PC-3 (cell line): Measurements from ENCODE around the gene MYO5A. TPM values are rescaled to one million over a fixed set of nuclear protein-coding genes. Genes with fewer than 3 reads are reported as not detected.

Experiments
- ATAC-seq: fragments of 200-7000 bp; cut with Tn5 transposase; 2 replicates; pipeline ENCODE4 v1.9.1; 2020; ENCODE audit warnings: mild to moderate bottlenecking, moderate library complexity
- BruUV-seq: library from RNA; stranded (reverse); fragments of 400-500 nt; replicated peaks from 2 replicates; lab custom pipeline; 2021; lab: Mats Ljungman, UMichigan
- CTCF ChIA-PET: fragments of 300-600 bp; sonication (Branson Sonifier 250); formaldehyde crosslinking; loops from one replicate; lab custom pipeline; 2022; ENCODE audit warnings: antibody characterized with exemption; lab: Charles Lee
- POLR2A ChIA-PET: fragments of 300-600 bp; sonication (Branson Sonifier 250); formaldehyde crosslinking; loops from one replicate; lab custom pipeline; 2022; ENCODE audit warnings: antibody characterized with exemption; ENCODE audit not compliant: unreplicated experiment; lab: Charles Lee
- DNase-seq: peaks from one replicate; pipeline ENCODE4 v3.0.0-alpha.2; 2015
- H2AFZ ChIP-seq: fragments of 300-600 bp; sonication (generic); 2 replicates; pipeline ENCODE4 v1.6.0; 2016; ENCODE audit warnings: antibody characterized with exemption, low read length
- H3F3A ChIP-seq: fragments of 300-600 bp; sonication (generic); one replicate; pipeline ENCODE4 v1.6.0; 2017; ENCODE audit warnings: antibody characterized with exemption, low read length, control low read depth, mild to moderate bottlenecking; ENCODE audit not compliant: unreplicated experiment
- H3K27ac ChIP-seq: fragments of 300-600 bp; sonication (generic); 2 replicates; pipeline ENCODE4 v1.5.1; 2016; ENCODE audit warnings: mild to moderate bottlenecking, low read length
- H3K27me3 ChIP-seq: fragments of 300-600 bp; sonication (generic); 2 replicates; pipeline ENCODE4 v1.6.1; 2016; ENCODE audit warnings: low read length, mixed read lengths
- H3K36me3 ChIP-seq: fragments of 300-600 bp; sonication (generic); 2 replicates; pipeline ENCODE4 v1.6.1; 2016; ENCODE audit warnings: low read depth, mixed run types, low read length, mixed read lengths
- H3K4me1 ChIP-seq: fragments of 300-600 bp; sonication (generic); 2 replicates; pipeline ENCODE4 v1.5.1; 2016; ENCODE audit warnings: low read length; ENCODE audit not compliant: insufficient read depth
- H3K4me2 ChIP-seq: fragments of 300-600 bp; sonication (generic); 2 replicates; pipeline ENCODE4 v1.6.0; 2016; ENCODE audit warnings: low read length
- H3K4me3 ChIP-seq: fragments of 300-600 bp; sonication (generic); 2 replicates; pipeline ENCODE4 v1.5.1; 2016; ENCODE audit warnings: mild to moderate bottlenecking, low read length, mixed read lengths
- H3K79me2 ChIP-seq: fragments of 300-600 bp; sonication (generic); 2 replicates; pipeline ENCODE4 v1.6.1; 2017; ENCODE audit warnings: low read length, mixed read lengths
- H3K9ac ChIP-seq: fragments of 300-600 bp; sonication (generic); 2 replicates; pipeline ENCODE4 v1.6.0; 2016; ENCODE audit warnings: mild to moderate bottlenecking, low read length
- H3K9me2 ChIP-seq: fragments of 300-600 bp; sonication (generic); replicated peaks from 2 replicates; pipeline ENCODE4 v1.6.1; 2016; ENCODE audit warnings: mixed run types, low read length, mixed read lengths
- H3K9me3 ChIP-seq: fragments of 300-600 bp; sonication (generic); 2 replicates; pipeline ENCODE4 v1.6.1; 2016; ENCODE audit warnings: low read length, mixed read lengths
- H4K20me1 ChIP-seq: fragments of 300-600 bp; sonication (generic); 2 replicates; pipeline ENCODE4 v1.6.1; 2016; ENCODE audit warnings: low read length, mixed read lengths
- EZH2 ChIP-seq: fragments of 300-600 bp; sonication (generic); IDR thresholded peaks from one replicate; pipeline ENCODE4 v1.6.1; 2017; ENCODE audit warnings: antibody characterized with exemption, mild to moderate bottlenecking, low read length; ENCODE audit not compliant: unreplicated experiment
- EZH2phosphoT487 ChIP-seq: fragments of 300-600 bp; sonication (generic); IDR thresholded peaks from 2 replicates; pipeline ENCODE4 v1.6.1; 2018; ENCODE audit warnings: mild to moderate bottlenecking, antibody characterized with exemption, low read length, borderline replicate concordance
- intact Hi-C: fragments of 100-400 bp; cut with micrococcal nuclease; formaldehyde crosslinking; loops from 2 replicates; pipeline ENCODE4 v1.9.0; 2023
- total RNA-seq: library from RNA; depleted of rRNA; stranded (reverse); fragments of >200 nt; gene quantifications from 2 replicates; pipeline ENCODE4 v1.2.3, GENCODE V29; 2014
- TF ChIP-seq, protein P1 (sequence below): fragments of 300-600 bp; sonication (generic); conservative IDR thresholded peaks from 2 replicates; pipeline ENCODE4 v1.5.1; 2017; ENCODE audit warnings: antibody characterized with exemption, low read depth, mild to moderate bottlenecking, low read length

Gene MYO5A
- total RNA-seq, 1 experiment from 2014 or later: 42.1 TPM

DNA sequence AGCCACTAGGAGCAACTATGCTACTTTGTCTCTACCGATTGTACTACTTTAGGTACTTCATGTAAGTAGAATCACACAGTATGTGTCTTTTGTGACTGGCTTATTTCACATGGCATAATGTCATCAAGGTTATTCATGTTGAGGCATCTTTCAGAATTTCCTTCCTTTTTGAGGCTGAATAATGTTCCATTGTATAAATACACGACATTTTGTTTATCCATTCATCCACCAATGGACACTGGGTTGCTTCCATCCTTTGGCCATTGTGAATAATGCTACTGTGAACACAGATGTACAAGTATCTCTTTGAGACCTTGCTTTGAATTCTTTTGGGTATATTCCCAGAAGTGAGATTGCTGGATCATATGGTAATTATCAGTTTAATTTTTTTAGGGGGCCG lies 29.2 kb downstream of the MYO5A start:
- H4K20me1 ChIP-seq: no peaks in the 10 kb centered on the region
- no peak overlapping the region for H2AFZ ChIP-seq
- POLR2A ChIA-PET: no interaction called here
- no peaks in the 10 kb centered on the region for H3K9me2 ChIP-seq
- no peak for ATAC-seq
- H3K4me3 ChIP-seq: no peak overlapping the region
- no TSS peak for BruUV-seq
- H3K27ac ChIP-seq: no peak overlapping the region
- no peak overlapping the region for H3K9ac ChIP-seq
- CTCF ChIA-PET: no interaction called here
- H3K4me1 ChIP-seq: peaks cover 12% of the 10 kb centered on the region
- no peak overlapping the region for H3K4me2 ChIP-seq
- H3K27me3 ChIP-seq: no peaks in the 10 kb centered on the region
- H3K9me3 ChIP-seq: no peaks in the 10 kb centered on the region
- intact Hi-C loops: no loop called here
- H3K36me3 ChIP-seq: no peaks in the 10 kb centered on the region
- peaks cover 4% of the 10 kb centered on the region for H3F3A ChIP-seq
- TF ChIP-seq EZH2 (no peak), EZH2phosphoT487 (no peak)
- no peak for DNase-seq
- peaks cover 18% of the 10 kb centered on the region for H3K79me2 ChIP-seq

DNA sequence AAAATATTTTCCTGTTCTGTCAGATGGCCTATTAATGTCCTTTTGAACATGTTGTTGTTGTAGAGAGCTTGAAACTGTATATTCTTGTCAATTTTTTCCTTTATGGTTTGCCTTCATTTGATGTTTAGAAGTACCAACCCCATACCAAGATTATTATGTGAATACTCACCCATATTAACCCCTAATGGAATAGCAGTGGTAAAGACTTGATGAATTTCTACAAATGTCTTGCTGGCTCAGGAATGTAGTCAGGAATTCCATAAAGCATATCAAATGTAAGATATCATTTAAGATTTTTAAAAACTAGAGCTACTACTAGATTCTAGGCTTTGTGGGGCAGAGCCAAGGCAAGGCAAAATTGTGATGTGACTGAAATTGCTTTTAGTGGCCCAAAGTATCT lies 30.0 kb downstream of the MYO5A start:
- no peaks in the 10 kb centered on the region for H4K20me1 ChIP-seq
- no peaks in the 10 kb centered on the region for H3K9me3 ChIP-seq
- H2AFZ ChIP-seq: no peak overlapping the region
- H3K4me2 ChIP-seq: no peak overlapping the region
- no peaks in the 10 kb centered on the region for H3K36me3 ChIP-seq
- peaks cover 18% of the 10 kb centered on the region for H3K79me2 ChIP-seq
- intact Hi-C loops: no loop called here
- ATAC-seq: no peak
- TF ChIP-seq EZH2 (no peak), EZH2phosphoT487 (no peak)
- TF ChIP-seq, protein P1, sequence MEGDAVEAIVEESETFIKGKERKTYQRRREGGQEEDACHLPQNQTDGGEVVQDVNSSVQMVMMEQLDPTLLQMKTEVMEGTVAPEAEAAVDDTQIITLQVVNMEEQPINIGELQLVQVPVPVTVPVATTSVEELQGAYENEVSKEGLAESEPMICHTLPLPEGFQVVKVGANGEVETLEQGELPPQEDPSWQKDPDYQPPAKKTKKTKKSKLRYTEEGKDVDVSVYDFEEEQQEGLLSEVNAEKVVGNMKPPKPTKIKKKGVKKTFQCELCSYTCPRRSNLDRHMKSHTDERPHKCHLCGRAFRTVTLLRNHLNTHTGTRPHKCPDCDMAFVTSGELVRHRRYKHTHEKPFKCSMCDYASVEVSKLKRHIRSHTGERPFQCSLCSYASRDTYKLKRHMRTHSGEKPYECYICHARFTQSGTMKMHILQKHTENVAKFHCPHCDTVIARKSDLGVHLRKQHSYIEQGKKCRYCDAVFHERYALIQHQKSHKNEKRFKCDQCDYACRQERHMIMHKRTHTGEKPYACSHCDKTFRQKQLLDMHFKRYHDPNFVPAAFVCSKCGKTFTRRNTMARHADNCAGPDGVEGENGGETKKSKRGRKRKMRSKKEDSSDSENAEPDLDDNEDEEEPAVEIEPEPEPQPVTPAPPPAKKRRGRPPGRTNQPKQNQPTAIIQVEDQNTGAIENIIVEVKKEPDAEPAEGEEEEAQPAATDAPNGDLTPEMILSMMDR: no peak
- ChIA-PET POLR2A (no interaction called here), CTCF (no interaction called here)
- H3F3A ChIP-seq: peaks cover 4% of the 10 kb centered on the region
- H3K4me3 ChIP-seq: no peak overlapping the region
- H3K4me1 ChIP-seq: peaks cover 18% of the 10 kb centered on the region
- H3K27ac ChIP-seq: no peak overlapping the region
- H3K27me3 ChIP-seq: no peaks in the 10 kb centered on the region
- no peak overlapping the region for H3K9ac ChIP-seq
- no peaks in the 10 kb centered on the region for H3K9me2 ChIP-seq
- DNase-seq: no peak
- BruUV-seq: no TSS peak

DNA sequence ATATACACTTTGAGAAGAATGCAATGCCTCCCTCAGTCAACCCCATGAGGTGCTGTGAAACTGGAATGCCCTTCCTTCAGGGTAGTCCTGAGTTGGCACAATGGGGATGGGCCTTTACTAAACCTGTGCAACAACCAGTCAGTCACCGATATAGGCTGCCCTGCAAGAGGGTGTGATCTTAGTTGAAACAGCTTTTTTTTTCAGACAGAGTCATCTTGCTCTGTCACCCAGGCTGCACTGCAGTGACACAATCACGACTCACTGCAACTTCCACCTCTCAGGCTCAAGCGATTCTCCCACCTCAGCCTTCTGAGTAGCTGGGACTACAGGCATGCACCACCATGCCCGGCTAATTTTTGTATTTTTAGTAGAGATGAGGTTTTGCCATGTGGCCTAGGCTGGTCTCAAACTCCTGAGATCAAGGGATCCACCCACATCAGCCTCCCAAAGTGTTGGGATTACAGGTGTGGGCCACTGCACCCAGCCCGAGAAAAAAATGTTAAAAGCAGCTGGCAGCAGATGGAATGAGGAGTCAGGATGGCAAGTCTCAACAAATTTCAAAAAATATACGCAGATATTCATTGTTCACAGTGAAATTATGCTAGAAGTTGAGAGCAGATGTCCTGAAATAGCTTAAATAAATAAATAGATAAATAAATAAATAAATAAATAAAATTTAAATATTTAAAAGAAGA lies 31.8 kb downstream of the MYO5A start:
- no peaks in the 10 kb centered on the region for H3K9me3 ChIP-seq
- peaks cover 10% of the 10 kb centered on the region for H3K79me2 ChIP-seq
- H3F3A ChIP-seq: peaks cover 4% of the 10 kb centered on the region
- peak overlapping the region; percentile 62 for H3K27ac ChIP-seq
- H3K9me2 ChIP-seq: no peaks in the 10 kb centered on the region
- no peaks in the 10 kb centered on the region for H4K20me1 ChIP-seq
- no TSS peak for BruUV-seq
- ATAC-seq: peak; percentile 88
- POLR2A ChIA-PET: no interaction called here
- H3K4me3 ChIP-seq: no peak overlapping the region
- H2AFZ ChIP-seq: no peak overlapping the region
- peaks cover 21% of the 10 kb centered on the region for H3K4me1 ChIP-seq
- CTCF ChIA-PET: no interaction called here
- H3K9ac ChIP-seq: no peak overlapping the region
- H3K27me3 ChIP-seq: no peaks in the 10 kb centered on the region
- no peak for TF ChIP-seq EZH2
- no peak for TF ChIP-seq EZH2phosphoT487
- TF ChIP-seq, protein P1: no peak
- H3K36me3 ChIP-seq: no peaks in the 10 kb centered on the region
- peak; percentile 68 for DNase-seq
- intact Hi-C loops: no loop called here
- H3K4me2 ChIP-seq: 0 out of 2 replicates have a peak overlapping the region, but pooled peaks have one; percentile 8
